C4-2B (cell line): ENCODE data around the gene CSE1L.

Experiments used
- CTCF ChIP-seq: fragments of 450-650 bp; conservative IDR thresholded peaks from 2 replicates; pipeline ENCODE4 v1.5.1; 2017; ENCODE audit warnings: mild to moderate bottlenecking
- ZFX ChIP-seq: fragments of 450-650 bp; IDR thresholded peaks from 2 replicates; pipeline ENCODE4 v1.6.1; 2017

- TF ChIP-seq CTCF (no peak), ZFX (no peak)
These were observed 92.3 kb downstream of the CSE1L start for GRCh38 chr20:49138431-49138830.
